Heart right ventricle (tissue), 16 donors: ENCODE measurements around the gene BTG3. TPM values are rescaled to one million over a fixed set of nuclear protein-coding genes. Genes with fewer than 3 reads are reported as not detected.

Experiments
- ATAC-seq, 8 donors: fragments of 200-7000 bp; cut with Tn5 transposase; one replicate each; pipeline ENCODE4 v1.9.1; 2020; ENCODE audit warnings: mild to moderate bottlenecking in 8 of 8, moderate library complexity in 8 of 8, moderate number of reproducible peaks in 1 of 8
- DNase-seq, 2 donors: peaks; one replicate each; pipeline ENCODE4 v3.0.0-alpha.2; 2020
- H3K27ac ChIP-seq, 10 donors: fragments of 200-600 bp; sonication (generic) in 2 of 10; one replicate each; pipeline versions ENCODE4 v1.5.0 to v1.8.0; 2020 to 2022; ENCODE audit warnings: mild to moderate bottlenecking in 3 of 10
- H3K27me3 ChIP-seq, 7 donors: fragments of 200-600 bp; one replicate each; pipeline ENCODE4 v1.8.0; 2021 to 2022; ENCODE audit warnings: mild to moderate bottlenecking in 2 of 7
- H3K36me3 ChIP-seq, 9 donors: fragments of 200-600 bp; sonication (generic) in 1 of 9; one replicate each; pipeline versions ENCODE4 v1.5.0 to v1.8.0; 2020 to 2022; ENCODE audit warnings: mild to moderate bottlenecking in 2 of 9
- H3K4me1 ChIP-seq, 9 donors: fragments of 200-600 bp; sonication (generic) in 1 of 9; one replicate each; pipeline versions ENCODE4 v1.5.0 to v1.8.0; 2020 to 2022; ENCODE audit warnings: mild to moderate bottlenecking in 4 of 9
- H3K4me3 ChIP-seq, 10 donors: fragments of 200-600 bp; sonication (generic) in 2 of 10; one replicate each; pipeline versions ENCODE4 v1.5.0 to v1.8.0; 2020 to 2022; ENCODE audit warnings: mild to moderate bottlenecking in 7 of 10, moderate library complexity in 2 of 10
- H3K9me3 ChIP-seq, 11 donors: fragments of 200-600 bp in 10 of 11; sonication (generic) in 2 of 11; one replicate each; pipeline versions ENCODE4 v1.5.0 to v1.8.0; 2013 to 2022; ENCODE audit warnings: mild to moderate bottlenecking in 2 of 11, control low read depth in 1 of 11, moderate library complexity in 1 of 11
- CTCF ChIP-seq, 9 donors: fragments of 200-600 bp; sonication (generic) in 2 of 9; IDR thresholded peaks; one replicate each; pipeline versions ENCODE4 v1.5.0 to v1.8.0; 2021 to 2022; ENCODE audit warnings: antibody characterized with exemption in 9 of 9, mild to moderate bottlenecking in 5 of 9, moderate library complexity in 1 of 9
- WGBS, 2 donors: extraction: QIAGEN DNeasy Blood & Tissue Kit; methylation state at CpG; one replicate each; pipeline ENCODE4 v1.1.7; 2013; ENCODE audit warnings: inconsistent platforms in 1 of 2; 5-methylcytosine and 5-hydroxymethylcytosine counted together
- intact Hi-C, 10 donors: fragments of 100-400 bp; cut with DNase I; formaldehyde crosslinking; loops; one replicate each; pipeline versions ENCODE4 v1.11.1 to v1.14.2; 2022
- long read RNA-seq, 3 donors: library from polyadenylated mRNA; unstranded; transcript quantifications; one replicate each; pipeline ENCODE4 v2.0.0, GENCODE V29; 2020 to 2021
- polyA plus RNA-seq, 2 donors: library from polyadenylated mRNA; stranded (reverse); fragments of 200-250 nt; gene quantifications; one replicate each; pipeline ENCODE4 v1.2.3, GENCODE V29; 2013
- total RNA-seq, 10 donors: library from RNA; stranded (reverse); fragmentation: NEBNext Ultra II Directional in 3 of 10; extraction: Animal tissue kit (Norgen Biotek cat#: 25700) in 3 of 10; gene quantifications; one replicate each; pipeline versions ENCODE4 v1.2.1 to v1.2.4, GENCODE V29; 2021 to 2023
- donor health status: Arrhythmogenic right ventricular cardiomyopathy.
- donor health status: ischemic (EF 13 %, LVEDD 7.1; RV severe dilation, severe dysfunction).
- donor health status: healthy with polysubstance abuse.
- donor health status: DM: no; HTN: yes; CAD: no.
- donor health status: DM: no; HTN: no; CAD: no.
- donor health status: ischemic (EF 25% LVEDD 6.9; RV normal size, moderate dysfunction).
- donor health status: ischemic (EF 25% LVEDD 5.7; RV mildly dilated, moderate dysfunction).
- donor health status: healthy.
- donor health status: DM: yes; HTN: yes; CAD: no.
- donor health status: Ischemic cardiomyopathy.
- donor health status: ischemic (EF 35%, LVEDD 5.7; RV mildly dilated, moderate dysfunction).
- donor health status: nonischemic (EF 11% LVEDD 7.7; RV severe dilation, severe dysfunction).
- donor health status: DM: yes; HTN: yes; CAD: no.
- donor health status: PGD.
- donor health status: ischemic (EF 29% LVEDD 5.4; RV normal size, mild dysfunction).
- donor health status: nonischemic (EF 23%, LVEDD 6.1; RV moderate dilation, normal function).

Gene BTG3
- total RNA-seq (1 to 10 TPM; 2.4 to 9.4 (median 4.9) TPM), polyA plus RNA-seq (10 to 100 TPM; 12.1 to 13.2 TPM)
- long read RNA-seq, donor 1, transcript BTG3-202 (5 exons, 1,456 nt), result major isoform, 7 of 11 reads
- long read RNA-seq, donor 1, partial matches to known transcripts, result 0 of 11 reads
- long read RNA-seq, donor 1, other reads (novel, unspliced or antisense), result 2 of 11 reads
- long read RNA-seq, donor 2, partial matches to known transcripts, result 0 of 4 reads
- long read RNA-seq, donor 2, other reads (novel, unspliced or antisense), result 1 of 4 reads
- long read RNA-seq, donor 3, transcript BTG3-202 (5 exons, 1,456 nt), result major isoform, 11 of 12 reads
- long read RNA-seq, donor 3, partial matches to known transcripts, result 0 of 12 reads
- long read RNA-seq, donor 3, other reads (novel, unspliced or antisense), result 0 of 12 reads

- no peak for TF ChIP-seq CTCF (IDR thresholded peaks at IDR 0.05)
- Histone ChIP-seq H3K27me3 (peaks cover 0 to 2% (median 0%) of the 10 kb centered on the region in 7 donors), H3K4me3 (peak within 1 kb of the TSS; percentile 78 to 92 (median 84)), H3K36me3 (peaks cover 0 to 12% (median 4%) of the 10 kb centered on the region in 9 donors), H3K9me3 (peaks cover 0 to 4% (median 0%) of the 10 kb centered on the region in 11 donors), H3K27ac (peak within 1 kb of the TSS; percentile 47 to 91 (median 85)), H3K4me1 (peaks cover 0 to 24% (median 11%) of the 10 kb centered on the region in 9 donors)
- intact Hi-C loops, result loop anchor here in 3 of 10 donors (1.0 to 10.0 kb wide), 3 partner anchors 16 to 290 kb away; partner anchors contain the start of gene C21orf91 (in 2 of the 3)
- ATAC-seq, result peak; percentile 92 to 97 (median 96)
- WGBS, 2 donors, result 1 to 2% methylated on average over 84 to 101 of the region's 102 CpGs
- DNase-seq, result peak; percentile 80 to 85
Observed at GRCh38 chr21:17612565-17613241, at the start of gene BTG3. BTG3 (minus strand) TSS chr21:17612901; CDS start chr21:17609144, 3,757 bp downstream.

- no peak overlapping the region for H3K27ac ChIP-seq
- DNase-seq, result no peak
- 73 to 78% methylated on average over 6 of the region's 6 CpGs for WGBS, 2 donors
- H3K36me3 ChIP-seq, result no peaks in the 10 kb centered on the region
- H3K27me3 ChIP-seq, result no peaks in the 10 kb centered on the region
- H3K4me1 ChIP-seq, result peaks cover 0 to 11% (median 0%) of the 10 kb centered on the region in 9 donors
- no peak overlapping the region for H3K4me3 ChIP-seq
- intact Hi-C loops, result no loop called here
- TF ChIP-seq CTCF (IDR thresholded peaks at IDR 0.05), result no peak
- peaks cover 0 to 1% (median 0%) of the 10 kb centered on the region in 11 donors for H3K9me3 ChIP-seq
- ATAC-seq, result no peak
Observed at GRCh38 chr21:17660862-17661261, 48.2 kb upstream of the BTG3 start.

GRCh38 chr21:17660452-17660851 lies 47.8 kb upstream of the BTG3 start:
- 31 to 32% methylated on average over 3 of the region's 3 CpGs for WGBS, 2 donors
- H3K9me3 ChIP-seq, result peaks cover 0 to 5% (median 0%) of the 10 kb centered on the region in 11 donors
- no peak overlapping the region for H3K4me3 ChIP-seq
- no peak for TF ChIP-seq CTCF (IDR thresholded peaks at IDR 0.05)
- no peaks in the 10 kb centered on the region for H3K27me3 ChIP-seq
- H3K27ac ChIP-seq, result no peak overlapping the region
- H3K4me1 ChIP-seq, result peaks cover 0 to 11% (median 0%) of the 10 kb centered on the region in 9 donors
- ATAC-seq (no peak), DNase-seq (no peak)
- no peaks in the 10 kb centered on the region for H3K36me3 ChIP-seq
- intact Hi-C loops, result no loop called here

- Histone ChIP-seq H3K27ac (no peak overlapping the region), H3K36me3 (no peaks in the 10 kb centered on the region), H3K9me3 (peaks cover 0 to 5% (median 0%) of the 10 kb centered on the region in 11 donors), H3K4me1 (peaks cover 0 to 11% (median 0%) of the 10 kb centered on the region in 9 donors), H3K4me3 (no peak overlapping the region), H3K27me3 (no peaks in the 10 kb centered on the region)
- DNase-seq (no peak), ATAC-seq (no peak)
- no peak for TF ChIP-seq CTCF (IDR thresholded peaks at IDR 0.05)
- 82 to 85% methylated on average over 6 of the region's 6 CpGs for WGBS, 2 donors
- intact Hi-C loops, result no loop called here
Observed at GRCh38 chr21:17658931-17659330, 46.2 kb upstream of the BTG3 start.
